WTC11 (cell line): ENCODE measurements around the gene CTDSPL. TPM values are rescaled to one million over a fixed set of nuclear protein-coding genes. Genes with fewer than 3 reads are reported as not detected.

ENCODE experiments used
- ATAC-seq: fragments of 200-7000 bp; cut with Tn5 transposase; 2 replicates; pipeline ENCODE4 v1.10.0; 2021; ENCODE audit warnings: mild to moderate bottlenecking, moderate library complexity
- CTCF ChIA-PET: fragments of 300-600 bp; sonication (Branson Sonifier 250); formaldehyde crosslinking; loops from one replicate; lab custom pipeline; 2021; ENCODE audit warnings: antibody characterized with exemption; lab: Charles Lee
- POLR2A ChIA-PET: fragments of 350-600 bp; sonication (Branson Sonifier 250); formaldehyde crosslinking; loops from one replicate; lab custom pipeline; 2021; ENCODE audit warnings: antibody characterized with exemption; lab: Charles Lee
- DNase-seq: peaks from one replicate; pipeline ENCODE4 v3.0.0; 2021; ENCODE audit warnings: low spot score
- H3K27ac Mint-ChIP-seq: 2 replicates; pipeline ENCODE4 v1.8.0; 2021; ENCODE audit warnings: mixed read lengths
- H3K27me3 Mint-ChIP-seq: 2 replicates; pipeline ENCODE4 v1.8.0; 2021; ENCODE audit warnings: low read depth, mild to moderate bottlenecking, moderate library complexity, mixed read lengths
- H3K36me3 Mint-ChIP-seq: 2 replicates; pipeline ENCODE4 v1.8.0; 2021; ENCODE audit warnings: mixed read lengths
- H3K4me1 Mint-ChIP-seq: 2 replicates; pipeline ENCODE4 v1.8.0; 2022; ENCODE audit warnings: mixed read lengths
- H3K4me3 Mint-ChIP-seq: 2 replicates; pipeline ENCODE4 v1.8.0; 2021; ENCODE audit warnings: mild to moderate bottlenecking, moderate library complexity, mixed read lengths
- H3K9me3 Mint-ChIP-seq: 2 replicates; pipeline ENCODE4 v1.8.0; 2021; ENCODE audit warnings: mixed read lengths
- CREB1 ChIP-seq: sonication (generic); formaldehyde crosslinking; IDR thresholded peaks from 2 replicates; pipeline ENCODE4 v1.8.0; 2023; ENCODE audit warnings: mild to moderate bottlenecking, missing genetic modification reagents
- CTCF ChIP-seq: fragments of 200-600 bp; IDR thresholded peaks from 2 replicates; pipeline ENCODE4 v1.8.0; 2022; ENCODE audit warnings: antibody characterized with exemption
- FOXJ3 ChIP-seq: sonication (generic); formaldehyde crosslinking; IDR thresholded peaks from 2 replicates; pipeline ENCODE4 v1.9.0; 2021; ENCODE audit warnings: missing genetic modification reagents, mild to moderate bottlenecking, borderline replicate concordance
- GTF2I ChIP-seq: fragments of 250-450 bp; sonication (Bioruptor Pico); conservative IDR thresholded peaks from 2 replicates; pipeline ENCODE4 v1.4.0; 2021; ENCODE audit warnings: mild to moderate bottlenecking
- OVOL2 ChIP-seq: fragments of 250-450 bp; sonication (Bioruptor Pico); IDR thresholded peaks from 2 replicates; pipeline ENCODE4 v1.9.0; 2021; ENCODE audit warnings: mild to moderate bottlenecking, borderline replicate concordance
- PRDM15 ChIP-seq: sonication (generic); formaldehyde crosslinking; IDR thresholded peaks from 2 replicates; pipeline ENCODE4 v1.8.0; 2022; ENCODE audit warnings: missing genetic modification reagents
- STAT6 ChIP-seq: sonication (generic); formaldehyde crosslinking; conservative IDR thresholded peaks from 2 replicates; pipeline ENCODE4 v1.8.1; 2023; ENCODE audit warnings: mild to moderate bottlenecking, low read depth, missing genetic modification reagents, moderate library complexity
- TCF7 ChIP-seq: sonication (generic); formaldehyde crosslinking; IDR thresholded peaks from 2 replicates; pipeline ENCODE4 v1.8.0; 2022; ENCODE audit warnings: mild to moderate bottlenecking, low read depth, missing genetic modification reagents, moderate library complexity
- TEAD1 ChIP-seq: sonication (generic); formaldehyde crosslinking; IDR thresholded peaks from 2 replicates; pipeline ENCODE4 v1.8.0; 2022; ENCODE audit warnings: mild to moderate bottlenecking, missing genetic modification reagents
- ZBTB43 ChIP-seq: sonication (generic); formaldehyde crosslinking; IDR thresholded peaks from 2 replicates; pipeline ENCODE4 v1.8.1; 2023; ENCODE audit warnings: mild to moderate bottlenecking, missing genetic modification reagents
- ZNF138 ChIP-seq: sonication (generic); formaldehyde crosslinking; conservative IDR thresholded peaks from 2 replicates; pipeline ENCODE4 v1.8.1; 2022; ENCODE audit warnings: mild to moderate bottlenecking, moderate library complexity, missing genetic modification reagents
- ZNF263 ChIP-seq: sonication (generic); formaldehyde crosslinking; IDR thresholded peaks from 2 replicates; pipeline ENCODE4 v1.8.1; 2022; ENCODE audit warnings: low read depth, mild to moderate bottlenecking, moderate library complexity, missing genetic modification reagents
- ZNF281 ChIP-seq: sonication (generic); formaldehyde crosslinking; IDR thresholded peaks from 2 replicates; pipeline ENCODE4 v1.8.0; 2023; ENCODE audit warnings: mild to moderate bottlenecking, missing genetic modification reagents
- ZNF396 ChIP-seq: fragments of 250-450 bp; sonication (Bioruptor Pico); IDR thresholded peaks from 2 replicates; pipeline ENCODE4 v1.8.0; 2021; ENCODE audit warnings: mild to moderate bottlenecking, moderate library complexity, borderline replicate concordance
- ZNF532 ChIP-seq: fragments of 250-450 bp; sonication (Bioruptor Pico); IDR thresholded peaks from 2 replicates; pipeline ENCODE4 v1.9.0; 2021; ENCODE audit warnings: mild to moderate bottlenecking, borderline replicate concordance
- total RNA-seq: library from RNA; stranded (reverse); gene quantifications from 3 replicates; pipeline ENCODE4 v1.2.3, GENCODE V29; 2021

Gene CTDSPL
- total RNA-seq, 1 experiment from 2014 or later: 41.2 TPM

- H3K27me3 Mint-ChIP-seq: no peaks in the 10 kb centered on the region
- H3K27ac Mint-ChIP-seq: no peak overlapping the region
- peaks cover 10% of the 10 kb centered on the region; the same call in 1 of the 2 replicates for H3K36me3 Mint-ChIP-seq
- no peak for DNase-seq
- no peak overlapping the region for H3K4me3 Mint-ChIP-seq
- ChIA-PET POLR2A (no interaction called here), CTCF (interaction anchor here (1.0 to 1.2 kb wide), 3 partner anchors 9 to 38 kb away, joined by 3 read pairs; no protein-coding TSS in a partner anchor)
- TF ChIP-seq ZNF281 (CRISPR knock-in tag): no peak
- TF ChIP-seq ZNF138 (CRISPR knock-in tag): no peak
- no peak for TF ChIP-seq CTCF
- TF ChIP-seq PRDM15: no peak
- no peak for TF ChIP-seq STAT6 (CRISPR knock-in tag)
- no peak for TF ChIP-seq TCF7 (CRISPR knock-in tag)
- no peak for TF ChIP-seq ZNF263 (CRISPR knock-in tag)
- TF ChIP-seq FOXJ3 (CRISPR knock-in tag): no peak
- no peak for TF ChIP-seq TEAD1 (CRISPR knock-in tag)
- TF ChIP-seq ZBTB43: no peak
- peaks cover 5% of the 10 kb centered on the region for H3K4me1 Mint-ChIP-seq
- no peaks in the 10 kb centered on the region for H3K9me3 Mint-ChIP-seq
- no peak for ATAC-seq
These were observed 144.4 kb downstream of the CTDSPL start for GRCh38 chr3:38006031-38006430.

GRCh38 chr3:38006445-38006995 lies 144.8 kb downstream of the CTDSPL start:
- DNase-seq (no peak), ATAC-seq (no peak)
- no peaks in the 10 kb centered on the region for H3K9me3 Mint-ChIP-seq
- TF ChIP-seq ZNF532 (CRISPR knock-in tag) (no peak), CREB1 (CRISPR knock-in tag) (no peak), GTF2I (CRISPR knock-in tag) (no peak), OVOL2 (no peak), ZNF396 (CRISPR knock-in tag) (no peak)
- peaks cover 5% of the 10 kb centered on the region for H3K4me1 Mint-ChIP-seq
- no peak overlapping the region for H3K4me3 Mint-ChIP-seq
- CTCF ChIA-PET: interaction anchor here (0.8 to 1.2 kb wide), 4 partner anchors 10 to 131 kb away, joined by 3 read pairs; partner anchors contain the start of gene ACAA1
- POLR2A ChIA-PET: no interaction called here
- no peak overlapping the region for H3K27ac Mint-ChIP-seq
- no peaks in the 10 kb centered on the region for H3K27me3 Mint-ChIP-seq
- H3K36me3 Mint-ChIP-seq: peaks cover 10% of the 10 kb centered on the region; the same call in 1 of the 2 replicates
